Measurements from ENCODE around the gene XG.
"Not testable (repeated sequence)": the region's sequence is repeated elsewhere in the genome, so short reads cannot be mapped to it uniquely, and the experiment has no call there.

The XG gene, protein sequence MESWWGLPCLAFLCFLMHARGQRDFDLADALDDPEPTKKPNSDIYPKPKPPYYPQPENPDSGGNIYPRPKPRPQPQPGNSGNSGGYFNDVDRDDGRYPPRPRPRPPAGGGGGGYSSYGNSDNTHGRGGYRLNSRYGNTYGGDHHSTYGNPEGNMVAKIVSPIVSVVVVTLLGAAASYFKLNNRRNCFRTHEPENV

DNA sequence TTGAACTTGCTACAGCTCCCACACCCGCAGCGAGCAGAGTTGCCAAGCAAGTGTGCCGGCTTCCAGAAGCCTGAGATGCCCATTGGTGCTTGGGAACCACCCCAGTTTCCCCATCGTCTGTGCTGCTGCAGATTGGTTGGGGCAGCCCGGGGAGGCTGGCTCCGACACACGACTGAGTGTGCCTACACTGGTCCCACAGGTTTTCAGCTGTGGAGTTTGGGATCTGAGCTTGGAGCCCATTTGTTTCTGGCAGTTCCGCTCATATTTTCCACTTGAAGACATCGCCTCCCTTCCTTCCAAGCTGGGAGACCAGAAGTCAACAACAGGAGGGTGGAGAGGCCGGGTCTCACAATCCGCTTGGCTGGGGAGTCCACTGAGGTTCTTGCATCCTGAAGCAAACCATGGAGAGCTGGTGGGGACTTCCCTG is at the start of gene XG:
Gene XG, plus strand, starts transcription at position 167 of the 427 bp plus-strand sequence. Its CDS starts 235 bp downstream, at position 402.
- DNase-seq (ENCODE audit: low spot score) = not testable (repeated sequence)

DNA sequence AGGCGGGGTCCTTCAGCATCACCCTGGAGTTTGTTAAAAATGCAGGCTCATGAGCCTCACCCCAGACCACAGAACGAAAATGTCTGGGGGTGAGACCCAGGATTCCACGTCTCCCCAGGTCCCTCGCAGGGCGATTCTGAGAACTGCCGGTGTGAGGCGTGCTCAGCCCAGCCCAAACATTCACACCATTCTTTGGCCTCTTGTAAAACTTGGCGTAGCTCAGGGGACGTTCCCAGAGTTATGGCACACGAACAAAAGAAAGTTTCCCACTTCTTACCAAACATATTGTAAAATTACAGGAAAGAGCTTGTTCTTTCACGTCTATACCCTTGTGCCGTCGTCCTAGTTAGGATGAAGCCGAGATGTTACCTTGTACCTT is 47.9 kb upstream of the XG start:
- DNase-seq (ENCODE audit: low spot score) = no peak

DNA sequence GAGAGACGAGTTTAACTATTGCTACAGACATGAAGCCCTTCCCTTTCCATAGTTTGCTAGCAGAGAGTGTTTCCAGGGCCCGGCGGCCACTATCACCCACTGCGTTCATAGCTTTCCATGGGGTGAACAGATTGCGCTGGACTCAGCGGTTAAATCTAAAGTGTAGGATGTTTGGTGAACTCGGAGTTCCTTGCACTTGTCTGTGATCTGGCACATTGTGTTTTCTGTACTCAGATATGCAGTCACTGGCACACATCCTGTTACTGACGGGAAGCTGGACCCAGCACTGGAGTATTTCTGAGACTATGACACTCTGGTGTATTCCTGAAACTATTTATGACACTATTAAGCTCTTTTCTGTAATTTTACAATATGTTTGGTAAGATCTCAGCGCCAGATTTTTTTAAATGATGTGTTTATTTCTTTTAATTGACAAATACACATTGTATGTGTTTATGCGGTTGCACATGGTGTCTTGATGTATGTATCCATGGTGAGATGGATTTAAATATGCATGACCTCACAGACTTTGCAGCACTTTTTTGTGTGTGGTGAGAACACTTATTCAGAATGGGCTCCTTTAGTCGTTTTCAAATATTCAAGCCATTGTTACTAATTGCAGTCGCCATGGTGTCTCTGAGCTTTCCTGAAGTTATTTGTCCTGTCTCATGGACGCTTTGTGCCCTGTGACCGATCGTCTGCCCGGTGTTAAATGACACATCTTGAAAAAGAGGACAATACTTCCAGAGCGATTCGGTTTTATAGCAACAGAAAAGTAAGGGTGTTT is 46.6 kb upstream of the XG start:
- no peak for DNase-seq (ENCODE audit: low spot score)

DNA sequence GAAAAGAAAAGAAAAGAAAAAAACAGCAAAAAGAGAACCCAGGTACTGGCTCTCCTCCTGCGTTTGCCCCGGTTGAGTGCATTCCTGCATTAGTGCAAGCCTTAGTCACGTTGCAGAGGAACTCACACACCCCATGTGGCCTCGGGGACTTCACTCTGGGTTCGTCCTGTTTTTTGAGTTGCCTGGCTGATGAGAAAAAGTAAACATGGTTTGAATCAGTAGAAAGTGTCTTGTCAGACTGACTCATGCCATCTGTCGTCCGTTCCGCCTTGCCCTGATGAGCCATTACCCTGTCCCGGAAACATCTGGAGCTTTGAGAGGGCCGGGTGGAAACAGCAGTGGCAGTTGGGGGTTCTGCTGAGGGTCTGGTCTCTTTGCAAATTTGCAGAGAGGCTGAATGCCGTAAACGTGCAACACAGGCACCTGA is 44.5 kb upstream of the XG start:
- DNase-seq (ENCODE audit: low spot score) = peak; percentile 78

DNA sequence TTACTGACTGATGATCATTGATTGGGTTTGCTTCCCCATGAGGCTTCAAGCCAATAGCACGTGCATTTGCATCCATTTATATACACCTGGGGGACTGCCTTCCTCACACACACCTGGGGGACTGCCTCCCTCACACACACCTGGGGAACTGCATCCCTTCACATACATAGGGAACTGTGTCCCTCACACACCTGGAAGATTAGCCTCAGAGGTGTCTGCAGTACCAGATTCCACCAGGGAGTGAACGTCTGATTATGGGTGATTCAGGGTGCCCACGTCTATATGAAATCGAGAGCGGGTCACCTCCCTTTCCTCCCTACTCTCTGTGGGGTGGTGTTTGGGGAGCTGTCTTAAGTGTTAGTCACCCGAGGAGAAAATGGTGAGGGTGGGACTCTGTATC is 43.8 kb upstream of the XG start:
- DNase-seq (ENCODE audit: low spot score) = no peak

DNA sequence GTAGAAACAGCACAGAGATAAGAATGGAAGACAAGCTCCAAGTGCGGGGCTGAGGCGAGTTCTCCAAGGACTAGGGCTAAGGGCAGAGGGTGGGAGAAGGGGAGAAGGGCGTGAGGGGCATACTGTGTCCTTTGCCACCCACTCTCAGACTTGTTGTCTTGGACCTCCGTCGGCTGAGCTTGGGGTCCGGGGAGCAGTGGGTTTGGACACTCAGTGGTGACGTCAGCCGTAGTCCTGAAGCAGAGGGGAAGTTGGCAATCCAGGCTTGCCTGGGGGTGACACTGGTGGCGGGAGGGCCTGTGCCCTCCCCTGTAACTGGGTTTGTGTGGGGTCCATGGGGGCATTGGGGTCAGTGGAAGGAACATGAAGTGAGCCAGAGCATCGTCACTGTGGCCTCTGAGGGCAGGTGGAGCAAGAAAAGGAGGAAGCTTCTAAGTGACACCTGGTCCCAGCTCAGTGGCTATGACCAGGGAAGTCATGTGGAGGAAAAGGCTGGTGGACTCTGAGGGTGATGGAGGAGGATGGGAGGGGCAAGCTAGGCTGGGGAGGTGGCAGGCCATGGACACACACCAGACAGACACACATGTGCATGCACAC is 43.1 kb upstream of the XG start:
- no peak for DNase-seq (ENCODE audit: low spot score)

DNA sequence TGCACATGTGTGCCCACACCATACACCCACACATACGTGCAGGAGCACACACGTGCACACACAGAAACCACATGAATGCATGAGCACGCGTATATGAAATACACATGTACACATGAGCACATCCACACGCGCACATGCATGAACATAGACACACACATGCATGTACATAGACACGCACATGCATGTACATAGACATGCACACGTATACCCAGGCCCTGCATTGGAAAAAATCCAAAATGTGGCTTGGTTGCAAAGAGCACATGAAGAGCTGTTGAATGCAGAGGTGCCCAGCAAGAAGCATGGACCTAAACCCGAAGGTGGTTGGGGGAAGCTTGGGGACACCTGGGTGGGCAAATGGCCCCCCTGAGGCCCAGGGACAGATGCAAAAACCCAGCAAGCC is 42.3 kb upstream of the XG start:
- no peak for DNase-seq (ENCODE audit: low spot score)

DNA sequence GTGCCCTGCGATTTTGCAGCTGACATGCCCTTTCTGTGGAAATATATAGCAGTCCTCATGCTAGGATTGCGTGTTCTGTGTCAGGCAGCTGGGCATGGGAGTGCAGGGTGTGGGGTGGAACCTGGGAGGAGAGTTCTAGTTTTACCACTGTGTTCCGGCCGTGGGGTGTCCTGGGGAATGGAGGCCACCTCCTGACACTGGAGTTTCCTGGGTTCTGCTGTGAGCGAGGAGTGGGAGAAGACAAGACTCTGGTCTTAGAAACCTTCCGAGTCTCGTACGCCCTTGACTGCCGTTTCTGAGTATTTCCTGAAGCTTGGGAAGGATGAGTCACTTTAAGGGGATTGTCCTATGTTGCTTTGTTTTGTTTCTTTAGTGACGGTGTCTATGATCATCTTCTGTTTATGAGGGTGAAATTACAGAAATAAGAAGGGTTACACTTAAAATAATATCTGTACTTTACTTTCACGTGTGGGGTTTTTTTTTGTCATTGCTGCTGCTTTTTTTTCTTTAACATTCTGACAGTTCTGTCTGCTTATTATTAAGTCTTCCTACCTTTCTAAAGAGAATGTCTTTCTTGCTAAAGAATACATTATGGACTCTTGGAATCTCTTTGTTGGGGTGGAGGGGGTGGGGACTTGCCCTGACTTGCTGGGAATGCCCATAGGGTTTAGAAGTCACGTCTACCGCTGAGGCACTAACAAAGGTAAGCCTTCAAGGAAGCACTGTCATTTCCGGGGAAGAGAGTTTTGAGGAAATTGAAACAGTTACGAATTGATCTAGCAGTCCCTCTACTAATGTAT is 41.6 kb upstream of the XG start:
- DNase-seq (ENCODE audit: low spot score) = peak; percentile 78

DNA sequence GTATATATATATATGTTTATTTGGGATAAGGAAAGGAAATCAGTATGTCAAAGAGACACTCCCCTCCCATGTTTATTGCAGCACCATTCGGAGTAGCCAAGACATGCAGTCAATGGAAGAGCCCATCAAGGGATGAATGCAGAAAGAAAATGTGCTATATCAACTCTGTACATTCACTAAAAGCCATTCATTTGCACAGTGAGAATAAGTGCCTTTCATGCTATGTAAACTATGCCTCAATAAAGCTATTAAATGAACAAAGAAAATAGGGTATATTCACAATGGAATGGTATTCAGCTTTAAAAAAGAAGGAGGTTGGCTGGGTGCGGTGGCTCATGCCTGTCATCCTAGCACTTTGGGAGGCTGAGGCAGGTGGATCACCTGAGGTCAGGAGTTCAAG is 40.4 kb upstream of the XG start:
- DNase-seq (ENCODE audit: low spot score) = no peak

DNA sequence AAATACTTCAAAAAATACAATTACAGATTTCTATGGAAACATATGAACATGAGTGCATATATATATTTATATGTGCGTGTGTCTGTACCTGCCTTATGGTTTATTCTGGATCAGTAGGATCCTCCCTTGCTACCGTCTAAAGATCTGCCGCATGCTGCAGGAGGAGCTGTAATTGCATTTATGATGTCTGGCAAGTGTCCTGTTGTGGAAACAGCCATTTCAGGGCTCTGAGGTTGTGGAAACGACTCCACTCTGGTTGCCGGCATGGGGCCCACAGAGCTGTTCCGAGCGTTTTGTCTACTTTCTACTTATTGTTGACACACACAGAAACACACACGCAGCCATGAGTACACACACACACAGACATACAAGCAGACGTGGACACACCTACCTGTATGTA is 39.4 kb upstream of the XG start:
- no peak for DNase-seq (ENCODE audit: low spot score)

DNA sequence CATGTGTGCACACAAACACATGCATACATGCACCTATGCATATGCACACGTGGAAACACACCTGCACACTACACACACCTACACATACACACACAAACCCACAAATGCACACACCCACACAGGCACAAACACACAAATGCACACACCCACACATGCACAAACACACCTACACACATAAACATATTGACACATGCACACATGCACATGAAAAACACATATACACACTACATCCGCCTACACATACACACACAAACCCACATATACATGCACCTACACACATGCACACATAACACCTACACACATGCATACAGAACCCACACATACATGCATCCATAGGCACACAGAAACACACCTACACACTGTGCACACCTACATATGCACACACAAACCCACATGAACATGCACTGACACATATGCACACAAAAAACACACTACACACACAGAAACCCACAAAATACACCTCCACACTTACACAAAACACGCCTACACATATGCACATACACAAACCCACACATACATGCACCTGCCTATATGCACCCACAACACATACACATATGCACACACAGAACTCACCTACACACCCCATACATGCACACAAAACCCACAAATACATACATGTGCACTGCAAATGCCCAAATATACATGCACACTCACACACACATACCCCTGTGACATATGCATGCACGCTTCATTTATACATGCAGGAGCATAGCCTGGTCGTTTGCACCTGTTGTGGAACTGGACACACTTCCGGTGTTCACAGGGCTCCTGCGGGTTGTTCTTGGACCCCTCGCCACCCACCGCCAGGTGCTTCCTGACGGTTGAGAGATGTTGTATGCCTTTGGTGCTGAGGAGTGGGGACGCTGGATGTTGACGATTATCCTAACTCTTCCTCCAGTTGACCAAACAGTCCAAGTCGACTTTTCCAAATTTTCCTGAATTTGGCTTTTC is 38.7 kb upstream of the XG start:
- DNase-seq (ENCODE audit: low spot score) = no peak

DNA sequence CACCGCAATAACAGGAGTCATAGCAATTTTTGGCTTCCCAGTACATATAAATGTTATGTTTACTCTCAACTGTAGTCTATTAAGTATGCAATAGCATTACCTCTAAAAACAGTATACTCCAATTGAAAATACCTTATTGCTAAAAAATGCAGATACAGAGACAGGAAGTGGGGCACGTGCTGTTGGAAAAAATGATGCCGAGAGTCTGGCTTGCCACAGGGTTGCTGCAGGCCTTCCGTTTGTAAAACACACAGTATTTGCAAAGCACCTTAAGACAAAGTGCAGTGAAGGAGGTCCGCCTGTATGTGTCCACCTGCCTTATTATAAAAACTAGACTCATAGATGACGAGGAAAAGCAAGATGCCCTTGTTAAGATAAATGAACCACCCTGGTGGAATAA is 37.3 kb upstream of the XG start:
- no peak for DNase-seq (ENCODE audit: low spot score)

DNA sequence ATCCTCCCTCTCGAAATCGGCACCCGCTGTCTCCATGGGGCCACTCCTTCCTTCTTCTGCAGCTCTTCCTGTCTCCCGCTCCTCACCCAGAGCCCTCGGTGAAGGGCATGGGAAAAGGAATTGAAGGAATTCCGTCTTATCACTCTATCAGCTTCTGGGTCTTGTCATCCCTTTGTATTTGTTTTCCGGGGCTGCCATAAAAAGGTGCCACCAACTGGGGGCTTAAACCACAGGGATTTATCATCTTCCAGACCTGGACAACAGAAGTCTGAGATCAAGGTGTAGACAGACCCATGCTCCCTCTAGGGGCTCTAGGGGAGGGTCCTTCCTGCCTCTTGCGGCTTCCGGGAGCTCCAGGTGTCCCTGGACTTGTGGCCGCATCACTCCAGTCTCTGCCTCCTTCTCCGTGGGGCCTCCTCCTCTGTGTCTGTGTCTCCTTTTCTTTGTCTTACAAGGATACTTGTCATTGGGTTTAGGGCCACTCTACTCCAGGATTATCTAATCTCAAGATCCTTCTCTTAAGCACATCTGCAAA is 36.7 kb upstream of the XG start:
- no peak for DNase-seq (ENCODE audit: low spot score)

DNA sequence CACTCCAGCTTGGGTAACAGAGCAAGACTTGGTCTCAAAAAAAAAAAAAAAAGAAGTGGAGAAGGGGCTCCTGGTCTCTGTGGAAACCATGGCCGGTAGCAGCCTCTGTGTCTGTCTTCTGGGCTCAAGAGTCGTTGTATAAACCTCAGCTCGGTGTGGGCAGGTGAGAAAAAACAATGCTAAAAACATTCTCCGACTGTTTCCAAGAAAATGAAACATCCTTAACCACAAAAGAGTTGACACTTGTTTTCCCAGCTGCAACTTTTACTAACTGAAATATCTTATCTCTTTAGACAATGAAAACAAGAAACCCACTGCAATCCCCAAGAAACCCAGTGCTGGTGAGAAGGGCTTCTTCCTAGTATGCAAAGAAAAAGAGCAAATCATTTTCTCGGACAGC is 34.5 kb upstream of the XG start:
- DNase-seq (ENCODE audit: low spot score) = no peak

DNA sequence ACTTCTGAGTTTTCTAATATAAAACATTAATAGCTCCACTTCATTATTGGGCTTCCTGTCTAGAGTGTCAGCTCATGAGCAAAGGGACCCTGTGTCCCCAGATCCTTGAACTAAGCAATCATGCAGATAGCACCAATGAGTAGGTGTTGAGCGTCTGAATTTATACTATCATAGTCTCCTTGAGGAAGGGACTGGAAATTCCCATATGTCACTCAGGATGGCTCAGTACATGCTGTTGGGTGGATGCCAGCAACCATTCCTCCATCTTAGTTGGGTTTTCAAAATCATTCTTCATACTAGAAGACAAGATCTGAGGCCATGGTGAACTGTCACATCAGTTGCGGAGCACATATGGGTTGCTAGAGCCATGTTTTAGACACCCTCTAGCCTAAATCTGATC is 33.0 kb upstream of the XG start:
- DNase-seq (ENCODE audit: low spot score) = no peak

DNA sequence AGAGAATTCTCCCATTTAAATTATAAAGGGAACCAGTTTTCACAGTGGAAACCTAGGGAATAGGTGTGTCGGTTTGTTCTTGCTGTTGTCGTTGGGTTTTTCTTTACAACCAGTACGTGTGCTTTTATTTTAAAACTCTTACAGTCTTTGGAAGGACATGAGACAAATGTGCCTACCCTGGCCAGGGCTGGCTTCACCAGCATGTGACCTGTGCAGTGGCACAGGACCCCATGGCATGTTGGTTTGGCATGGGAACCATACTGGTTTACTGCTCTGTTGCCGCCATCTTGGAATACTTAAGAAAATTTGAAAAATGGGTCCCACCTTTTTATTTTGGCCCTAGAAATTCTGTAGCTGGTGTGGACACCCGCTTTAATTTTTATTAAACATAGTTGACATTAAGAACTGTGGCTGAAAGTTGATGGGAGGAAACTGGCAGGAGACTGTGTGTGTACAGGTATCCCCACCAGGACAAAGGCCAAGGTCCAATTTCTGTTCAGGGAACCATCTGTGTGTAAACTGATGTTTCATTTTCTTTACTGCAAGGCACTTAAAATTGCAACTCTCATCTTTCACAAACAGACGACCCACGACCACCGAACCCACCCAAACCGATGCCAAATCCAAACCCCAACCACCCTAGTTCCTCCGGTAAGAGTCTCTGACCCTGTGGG is 31.9 kb upstream of the XG start:
- no peak for DNase-seq (ENCODE audit: low spot score)

DNA sequence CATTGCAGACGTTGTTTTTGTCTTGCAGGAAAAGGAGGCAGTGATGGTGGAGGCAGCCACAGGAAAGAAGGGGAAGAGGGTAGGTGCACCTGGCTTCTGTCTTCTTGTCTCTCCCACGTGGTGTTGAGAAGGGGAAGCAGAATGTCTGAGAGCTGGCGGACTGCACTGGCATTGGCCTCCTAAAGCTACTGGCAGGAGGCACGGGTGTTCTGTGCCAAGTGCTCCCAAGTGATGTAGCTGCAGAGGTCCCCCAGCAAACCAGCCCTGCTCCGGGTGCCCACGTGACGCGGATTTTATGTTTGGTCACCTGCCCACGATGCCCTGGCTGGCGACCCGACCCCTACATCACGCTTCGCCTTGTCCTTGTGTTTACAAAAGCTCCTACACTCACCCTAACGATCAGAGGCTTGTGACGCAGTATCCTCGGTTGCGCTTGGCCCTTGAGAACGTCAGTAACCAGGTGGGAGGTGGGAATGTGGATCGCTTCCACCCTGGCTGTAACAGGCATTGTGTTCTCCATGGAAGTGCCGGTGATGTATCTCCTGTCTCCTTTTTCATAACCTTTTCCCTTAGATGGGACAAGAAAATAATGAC is 28.5 kb upstream of the XG start:
- DNase-seq (ENCODE audit: low spot score) = no peak

DNA sequence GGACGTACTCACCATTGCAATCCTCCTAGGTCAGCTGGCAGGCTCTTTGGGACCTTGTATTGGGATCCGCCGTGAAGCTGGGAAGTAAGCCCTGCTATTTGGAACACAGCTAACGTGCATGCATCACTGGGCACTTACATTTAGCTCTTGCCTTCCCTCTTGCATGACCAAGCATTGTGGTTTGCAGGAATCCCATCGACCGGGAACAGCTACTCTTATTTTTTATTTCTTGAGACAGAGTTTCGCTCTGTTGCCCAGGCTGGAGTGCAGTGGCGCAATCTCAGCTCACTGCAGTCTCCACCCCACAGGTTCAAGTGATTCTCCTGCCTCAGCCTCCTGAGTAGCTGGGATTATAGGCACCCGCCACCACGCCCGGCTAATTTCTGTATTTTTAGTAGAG is 24.6 kb upstream of the XG start:
- DNase-seq (ENCODE audit: low spot score) = not testable (repeated sequence)

DNA sequence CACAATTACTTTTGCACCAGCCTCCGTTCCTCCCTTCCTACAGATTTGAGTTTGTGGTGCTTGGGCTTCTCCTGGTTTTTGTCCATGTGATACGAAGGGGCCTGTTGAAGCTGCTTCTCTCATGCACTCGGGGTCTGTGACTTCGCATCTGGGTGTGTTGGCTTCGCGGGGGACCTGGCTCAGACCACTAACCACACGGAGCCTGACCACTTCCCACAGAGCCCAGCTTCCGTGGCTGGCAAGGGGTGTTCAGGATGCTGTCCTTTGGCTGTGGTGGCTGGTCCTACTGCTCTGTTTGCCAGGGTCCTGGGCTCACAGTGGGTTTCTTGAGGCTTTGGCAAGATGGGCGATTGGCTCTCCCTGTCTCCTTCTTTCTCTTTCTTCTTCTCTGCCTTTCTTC is 19.8 kb upstream of the XG start:
- DNase-seq (ENCODE audit: low spot score) = no peak

DNA sequence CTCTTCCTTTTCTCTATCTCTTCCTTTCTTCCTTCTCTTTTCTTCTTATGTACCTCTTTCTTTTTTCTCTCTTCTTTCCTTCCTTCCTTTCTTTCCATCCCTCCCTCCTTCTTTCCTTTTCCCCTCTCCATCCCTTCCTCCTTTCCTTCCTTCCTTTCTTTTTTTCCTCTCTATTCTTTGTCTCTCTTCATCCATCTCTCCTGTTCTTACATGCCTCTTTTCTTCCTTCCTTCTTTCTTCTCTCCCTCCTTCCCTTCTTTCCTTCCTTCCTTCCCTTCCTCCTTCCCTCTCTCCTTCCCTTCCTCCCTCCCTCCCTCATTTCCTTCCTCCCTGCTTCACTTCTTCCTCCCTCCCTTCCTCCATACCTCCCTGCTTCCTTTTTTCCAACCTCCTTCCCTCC is 19.2 kb upstream of the XG start:
- no peak for DNase-seq (ENCODE audit: low spot score)
